RWPE2 (cell line): ENCODE measurements around the gene PCDH8.
A peak's percentile ranks its signal among the peaks of the same experiment; 100 is the strongest.

Experiments
- ATAC-seq: fragments of 200-7000 bp; cut with Tn5 transposase; 3 replicates; pipeline ENCODE4 v1.9.1; 2021; ENCODE audit warnings: low read depth
- DNase-seq: peaks from one replicate; pipeline ENCODE4 v3.0.0-alpha.2; 2020; ENCODE audit warnings: low spot score
- H3K27ac ChIP-seq: fragments of 450-650 bp; 2 replicates; pipeline ENCODE4 v1.5.1; 2017; ENCODE audit warnings: mild to moderate bottlenecking; ENCODE audit not compliant: poor library complexity, severe bottlenecking
- H3K27me3 ChIP-seq: fragments of 250-450 bp; sonication (Bioruptor Pico); 2 replicates; pipeline ENCODE4 v1.5.1; 2021; ENCODE audit warnings: mild to moderate bottlenecking, moderate library complexity; ENCODE audit not compliant: insufficient read depth, poor library complexity, severe bottlenecking
- H3K36me3 ChIP-seq: fragments of 250-450 bp; sonication (Bioruptor Pico); 2 replicates; pipeline ENCODE4 v1.5.1; 2020; ENCODE audit warnings: low read depth, mild to moderate bottlenecking, moderate library complexity
- H3K4me1 ChIP-seq: fragments of 250-450 bp; sonication (Bioruptor Pico); 2 replicates; pipeline ENCODE4 v1.5.1; 2021; ENCODE audit warnings: mild to moderate bottlenecking, moderate library complexity; ENCODE audit not compliant: insufficient read depth, poor library complexity, severe bottlenecking
- H3K4me3 ChIP-seq: fragments of 250-450 bp; sonication (Bioruptor Pico); 2 replicates; pipeline ENCODE4 v1.5.1; 2021; ENCODE audit warnings: mild to moderate bottlenecking, moderate library complexity; ENCODE audit not compliant: severe bottlenecking
- H3K9me3 ChIP-seq: fragments of 250-450 bp; sonication (Bioruptor Pico); 2 replicates; pipeline ENCODE4 v1.5.1; 2021; ENCODE audit warnings: mild to moderate bottlenecking, moderate library complexity; ENCODE audit not compliant: severe bottlenecking
- CTCF ChIP-seq: fragments of 450-650 bp; IDR thresholded peaks from one replicate; pipeline ENCODE4 v1.5.1; 2017; ENCODE audit warnings: mild to moderate bottlenecking, moderate library complexity; ENCODE audit not compliant: poor library complexity, severe bottlenecking

Gene PCDH8

GRCh38 chr13:52847682-52848432 is 583 bp downstream of the PCDH8 start:
- no peak overlapping the region for H3K4me3 ChIP-seq
- DNase-seq = no peak

GRCh38 chr13:52847322-52847681 is 1.1 kb downstream of the PCDH8 start:
- no peak for ATAC-seq
- peaks cover 92% of the 10 kb centered on the region for H3K27me3 ChIP-seq
- DNase-seq = no peak
- no peaks in the 10 kb centered on the region for H3K4me1 ChIP-seq
- no peak overlapping the region for H3K27ac ChIP-seq
- peaks cover 2% of the 10 kb centered on the region for H3K9me3 ChIP-seq
- no peak for TF ChIP-seq CTCF
- H3K36me3 ChIP-seq = no peaks in the 10 kb centered on the region
- H3K4me3 ChIP-seq = no peak overlapping the region

More at GRCh38 chr13:52847682-52848432, 583 bp downstream of the PCDH8 start:
- no peaks in the 10 kb centered on the region for H3K36me3 ChIP-seq
- no peak for ATAC-seq
- H3K9me3 ChIP-seq = peaks cover 2% of the 10 kb centered on the region
- H3K27ac ChIP-seq = no peak overlapping the region
- H3K27me3 ChIP-seq = peaks cover 92% of the 10 kb centered on the region
- no peak for TF ChIP-seq CTCF
- H3K4me1 ChIP-seq = no peaks in the 10 kb centered on the region

- Histone ChIP-seq H3K4me1 (no peaks in the 10 kb centered on the region), H3K4me3 (no peak overlapping the region), H3K27me3 (peaks cover 88% of the 10 kb centered on the region), H3K36me3 (no peaks in the 10 kb centered on the region), H3K27ac (no peak overlapping the region), H3K9me3 (peaks cover 2% of the 10 kb centered on the region)
- no peak for DNase-seq
- no peak for ATAC-seq
- no peak for TF ChIP-seq CTCF
These were observed 1.7 kb downstream of the PCDH8 start for GRCh38 chr13:52846567-52847321.

GRCh38 chr13:52845766-52846566 is 2.5 kb downstream of the PCDH8 start:
- ATAC-seq (no peak), DNase-seq (peak; percentile 45)
- no peak overlapping the region for H3K27ac ChIP-seq
- H3K4me1 ChIP-seq = no peaks in the 10 kb centered on the region
- H3K36me3 ChIP-seq = no peaks in the 10 kb centered on the region
- peaks cover 2% of the 10 kb centered on the region for H3K9me3 ChIP-seq
- H3K27me3 ChIP-seq = peaks cover 80% of the 10 kb centered on the region
- TF ChIP-seq CTCF = no peak
- no peak overlapping the region for H3K4me3 ChIP-seq
